ENCODE results near the gene KCTD1.
"Not testable (repeated sequence)": the region's sequence is repeated elsewhere in the genome, so short reads cannot be mapped to it uniquely, and the experiment has no call there.

KCTD1 gene

DNA sequence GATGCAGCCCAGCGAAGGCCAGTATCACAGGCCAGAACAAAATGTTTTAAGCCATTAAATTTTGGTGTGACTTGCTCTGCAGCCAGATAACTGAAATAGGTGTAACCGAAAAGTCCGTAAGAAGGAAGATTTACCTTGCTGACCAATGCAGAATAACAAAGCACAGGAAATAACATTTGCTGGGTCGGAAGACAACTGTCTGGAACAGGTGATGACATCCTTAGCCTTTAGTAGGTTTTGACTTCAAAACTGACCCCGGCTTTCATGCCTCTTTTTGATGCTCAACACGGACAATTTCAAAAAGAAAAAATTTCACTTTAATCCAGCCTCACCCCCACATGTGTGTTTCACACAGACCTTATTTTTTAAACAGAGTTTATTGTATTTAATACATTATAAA, 93.7 kb downstream of the KCTD1 start:
- no peak for DNase-seq

- no peak for DNase-seq
Measured at GRCh38 chr18:26454192-26454591, 94.2 kb downstream of the KCTD1 start.

DNA sequence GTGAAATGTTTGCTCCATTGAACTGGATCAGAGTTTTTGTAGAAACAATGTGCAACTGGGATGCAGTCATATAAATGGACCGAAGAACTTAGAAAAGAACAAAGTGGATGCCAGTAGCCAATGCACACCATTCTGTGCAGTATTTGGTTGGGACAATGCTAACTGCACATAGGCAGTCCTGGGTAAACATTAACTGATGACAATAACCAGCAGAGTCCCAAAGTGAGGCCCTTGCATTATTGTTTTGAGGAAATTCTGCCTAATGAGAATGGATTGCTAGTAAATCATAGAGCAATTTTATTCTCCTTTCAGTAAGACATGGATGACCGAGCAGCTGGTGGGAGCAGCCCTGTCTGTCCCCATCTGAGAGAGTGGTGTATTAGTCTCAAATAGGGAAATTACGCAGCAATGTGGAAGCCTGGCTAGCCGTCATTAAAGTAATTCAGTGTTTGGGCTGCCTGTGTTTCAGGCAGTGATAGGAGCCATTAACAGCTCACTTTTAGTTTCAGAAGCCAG, 94.9 kb downstream of the KCTD1 start:
- no peak for DNase-seq

GRCh38 chr18:26450989-26451682, 97.2 kb downstream of the KCTD1 start:
- no peak for DNase-seq

DNA sequence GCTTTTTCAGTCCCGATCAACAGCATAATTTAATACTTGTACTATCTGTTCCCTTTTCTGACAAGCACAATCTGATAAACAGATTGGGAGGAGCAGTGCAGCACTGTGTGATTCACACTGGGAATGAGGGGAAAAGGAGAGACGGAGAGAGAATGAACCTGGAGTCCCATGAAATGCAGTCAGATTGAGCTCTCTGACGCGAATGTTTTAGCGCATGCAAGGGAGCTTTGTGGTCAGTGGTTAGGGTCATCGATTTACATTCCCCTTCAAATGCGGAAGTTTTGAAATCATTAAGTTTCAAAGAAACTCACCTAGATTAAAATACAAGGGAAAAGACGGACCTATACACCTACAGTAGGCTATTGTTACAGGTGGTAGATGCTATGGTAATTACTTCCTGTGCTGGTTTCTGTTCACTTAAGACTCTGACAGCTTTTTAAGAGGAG, 99.6 kb downstream of the KCTD1 start:
- DNase-seq: peak; percentile 26

DNA sequence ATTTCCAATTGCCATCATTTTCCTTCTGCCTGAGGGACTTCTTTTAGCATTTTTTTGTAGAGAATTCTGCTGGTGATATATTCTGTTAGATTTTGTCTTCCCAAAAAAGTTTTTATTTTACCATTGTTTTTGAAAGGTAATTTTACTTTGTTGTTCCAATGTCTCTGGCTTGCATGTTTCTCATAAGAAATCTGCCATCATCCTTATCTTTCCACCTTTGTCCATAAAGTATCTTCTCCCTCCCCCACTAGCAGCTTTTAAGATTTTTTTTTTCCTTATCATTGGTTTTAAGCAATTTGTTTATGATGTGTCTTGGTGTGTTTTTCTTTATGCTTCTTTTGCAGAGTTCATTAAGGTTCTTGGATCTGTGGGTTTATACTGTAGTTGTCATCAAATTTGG, 104.5 kb downstream of the KCTD1 start:
- DNase-seq: no peak

DNA sequence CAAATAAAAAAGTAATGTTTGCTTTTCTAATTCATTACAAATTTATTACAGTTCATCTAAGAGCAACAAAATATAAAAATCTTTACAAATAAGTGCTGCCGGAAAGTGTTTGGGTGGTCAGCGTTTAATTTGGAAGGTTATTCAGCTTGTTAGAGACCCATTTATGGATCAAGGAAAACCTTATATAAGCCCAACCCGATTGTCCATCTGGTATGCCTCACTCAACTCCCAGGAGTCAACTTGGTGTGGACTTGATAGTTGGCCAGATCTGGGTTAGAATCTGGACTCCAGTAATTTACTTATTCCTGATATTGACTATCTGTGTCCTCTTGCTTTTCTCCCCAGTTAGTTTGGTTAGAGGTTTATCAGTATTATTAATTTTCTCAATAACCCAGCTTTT, 106.2 kb downstream of the KCTD1 start:
- DNase-seq: no peak

- no peak for DNase-seq
Measured at GRCh38 chr18:26440644-26441043, 107.7 kb downstream of the KCTD1 start.

- DNase-seq: no peak
Measured at GRCh38 chr18:26439537-26439936, 108.8 kb downstream of the KCTD1 start.

DNA sequence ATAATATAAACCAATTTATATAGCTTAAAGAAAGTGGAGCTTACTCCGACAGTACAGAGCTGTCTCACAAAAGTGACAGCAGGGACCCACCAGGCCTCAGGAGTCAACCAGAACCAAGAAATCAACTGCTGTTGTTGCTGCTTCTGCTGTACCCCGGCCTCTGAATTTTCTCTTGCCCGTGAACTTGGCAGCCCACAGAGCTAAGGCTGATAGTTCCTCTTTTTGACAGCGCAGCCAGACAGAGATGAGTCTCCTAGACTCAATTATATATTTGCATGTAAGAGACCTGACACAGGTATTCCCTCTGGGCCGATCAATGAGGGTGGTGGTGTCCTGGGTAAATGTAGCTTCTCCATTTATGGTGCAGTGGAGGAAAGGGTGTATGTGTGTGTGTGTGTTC, 109.4 kb downstream of the KCTD1 start:
- peak; percentile 52 for DNase-seq

GRCh38 chr18:26437634-26438033, 110.7 kb downstream of the KCTD1 start:
- not testable (repeated sequence) for DNase-seq

DNA sequence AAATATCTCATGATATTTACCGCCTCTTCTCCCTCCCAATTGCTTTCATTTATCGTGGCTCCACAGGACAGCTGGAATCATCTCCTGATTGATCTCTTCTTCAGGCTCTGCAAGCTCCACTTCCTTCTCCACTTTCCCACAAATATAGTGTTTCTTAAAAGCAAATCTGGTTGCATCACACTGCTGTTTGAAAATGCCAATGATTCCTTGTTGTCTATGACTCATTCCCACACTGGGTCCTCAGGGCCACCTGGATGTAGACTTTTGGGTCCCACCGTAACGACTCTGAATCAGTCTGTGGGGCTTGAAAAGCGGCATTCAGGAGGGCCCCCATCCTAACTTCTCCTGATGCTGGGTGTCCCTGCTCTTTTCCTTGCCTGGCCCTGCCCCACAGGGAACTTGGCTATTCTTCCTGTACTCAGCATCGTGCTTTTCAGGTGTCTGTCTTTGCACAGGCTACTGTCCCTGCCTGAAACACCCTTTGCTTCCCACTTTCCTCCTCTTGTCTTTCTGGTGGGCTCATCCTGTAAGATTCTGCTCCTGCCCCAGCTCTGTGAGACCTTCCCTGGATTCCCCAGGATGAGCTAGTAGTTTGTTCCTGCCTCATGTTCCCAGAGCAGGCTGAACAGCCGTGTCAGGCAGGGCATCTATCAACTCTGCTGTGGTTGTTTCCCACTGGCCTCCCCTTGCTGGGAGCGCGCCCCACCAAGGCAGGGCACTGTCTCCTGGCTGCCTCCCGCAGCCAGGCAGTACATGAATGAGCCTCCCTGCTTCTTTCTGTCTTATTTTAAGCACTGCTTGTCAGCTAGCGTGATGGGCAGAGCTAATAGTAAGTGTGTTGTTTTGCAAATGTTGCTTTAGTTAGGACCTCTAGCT, 111.9 kb downstream of the KCTD1 start:
- DNase-seq: no peak

GRCh38 chr18:26435415-26436095, 112.8 kb downstream of the KCTD1 start:
- DNase-seq: no peak

- no peak for DNase-seq
Measured at GRCh38 chr18:26434887-26435286, 113.5 kb downstream of the KCTD1 start.

- no peak for DNase-seq
Measured at GRCh38 chr18:26432651-26433424, 115.5 kb downstream of the KCTD1 start.

DNA sequence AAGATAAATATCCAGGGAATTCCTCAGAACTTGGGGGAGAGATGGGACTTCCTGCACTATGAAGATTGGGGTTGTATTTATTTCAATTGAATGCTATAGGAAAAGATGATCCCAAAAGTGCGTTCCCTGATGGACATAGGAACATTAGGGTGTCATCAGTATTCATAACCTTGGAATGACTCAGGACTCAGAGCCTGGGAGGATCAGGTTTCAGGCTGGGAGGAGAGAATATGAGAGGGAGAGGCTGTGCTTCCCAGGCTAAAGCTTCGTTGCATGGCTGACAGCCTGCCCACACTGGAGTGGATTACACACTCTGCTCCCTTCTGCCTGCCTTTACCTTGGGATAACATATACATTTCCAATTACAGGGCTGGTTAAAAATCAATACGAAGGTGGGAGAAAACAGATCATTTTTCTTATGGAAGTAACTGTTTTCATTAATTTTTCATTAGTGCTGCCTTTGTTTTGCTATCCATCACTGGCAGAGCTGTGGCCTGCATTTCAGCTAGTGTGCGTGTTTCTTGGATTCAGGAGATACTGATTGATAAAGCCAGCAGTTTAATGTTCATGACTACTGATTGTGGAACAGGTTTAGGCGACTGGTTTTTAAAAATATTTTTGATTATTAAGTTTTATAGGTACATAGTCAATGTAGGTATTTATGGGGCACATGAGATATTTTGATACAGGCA, 118.7 kb downstream of the KCTD1 start:
- no peak for DNase-seq

- DNase-seq: no peak
Measured at GRCh38 chr18:26425148-26425531, 123.2 kb downstream of the KCTD1 start.

- DNase-seq: no peak
Measured at GRCh38 chr18:26424428-26425147, 123.8 kb downstream of the KCTD1 start.

- DNase-seq: no peak
Measured at GRCh38 chr18:26422472-26423162, 125.7 kb downstream of the KCTD1 start.

DNA sequence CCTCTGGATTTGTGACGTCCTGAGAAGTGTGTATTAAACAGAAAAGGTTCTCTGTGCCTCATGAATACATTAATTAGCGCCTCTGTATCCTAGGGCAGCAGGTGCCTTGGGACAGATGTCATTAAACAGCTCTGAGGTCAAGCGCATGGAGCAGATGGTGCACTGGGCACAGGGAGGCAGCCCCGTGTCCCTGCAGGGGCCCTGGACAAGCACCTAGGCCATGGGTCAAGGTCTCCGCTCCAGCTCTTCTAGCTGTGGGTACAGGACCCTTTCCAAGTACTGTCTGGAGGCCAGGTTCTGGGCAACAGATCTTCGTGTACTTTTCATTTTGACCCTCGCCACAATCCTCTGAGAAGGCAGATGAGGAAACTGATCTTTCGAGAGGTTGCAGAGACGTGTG, 126.4 kb downstream of the KCTD1 start:
- no peak for DNase-seq

- DNase-seq: no peak
Measured at GRCh38 chr18:26421503-26421902, 126.8 kb downstream of the KCTD1 start.
